ENCODE data around the gene USP10.

DNA sequence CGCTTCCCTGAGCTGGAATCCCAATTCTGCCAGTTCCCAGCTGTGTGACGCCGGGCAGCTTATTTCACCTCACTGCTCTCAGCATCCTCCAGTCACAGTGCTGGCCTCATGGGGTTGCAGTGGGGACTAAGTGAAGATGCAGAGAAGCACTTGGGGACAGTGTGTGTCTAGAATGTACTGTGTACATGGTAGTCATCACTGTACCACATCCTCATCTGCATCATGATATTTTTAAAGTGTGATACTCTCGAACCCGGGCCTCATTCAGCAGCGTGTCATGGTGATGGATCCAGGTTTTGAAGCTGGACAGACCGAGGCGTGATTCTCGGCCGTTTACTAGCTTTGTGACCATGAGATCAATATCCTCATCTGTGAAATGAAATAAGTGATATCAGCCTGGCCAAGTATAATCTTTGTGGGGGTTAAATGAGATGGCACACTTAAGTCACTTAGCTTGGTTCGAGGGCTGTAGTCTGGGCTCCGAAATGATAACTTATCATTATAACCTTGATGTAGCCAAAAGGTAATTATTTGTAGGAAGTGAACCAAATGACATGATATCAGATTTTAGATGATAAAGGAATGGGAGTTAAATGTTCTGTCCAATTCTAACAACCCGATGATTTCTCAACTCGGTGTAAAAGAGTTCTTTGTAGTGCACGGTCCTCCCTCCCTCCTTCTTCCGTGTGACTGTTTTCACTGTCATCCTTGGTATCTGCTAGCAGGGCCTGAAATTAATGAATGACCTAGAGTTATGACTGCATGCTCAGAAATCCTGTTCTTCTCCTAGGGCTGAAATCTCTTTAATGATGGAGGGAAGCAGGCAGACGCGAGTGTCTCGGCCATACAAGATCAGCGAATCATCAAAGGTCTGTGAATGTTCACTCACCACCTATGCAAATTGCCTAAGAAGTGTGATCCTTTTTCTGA is 49.5 kb upstream of the USP10 start:
- TF ChIP-seq, protein P1, sequence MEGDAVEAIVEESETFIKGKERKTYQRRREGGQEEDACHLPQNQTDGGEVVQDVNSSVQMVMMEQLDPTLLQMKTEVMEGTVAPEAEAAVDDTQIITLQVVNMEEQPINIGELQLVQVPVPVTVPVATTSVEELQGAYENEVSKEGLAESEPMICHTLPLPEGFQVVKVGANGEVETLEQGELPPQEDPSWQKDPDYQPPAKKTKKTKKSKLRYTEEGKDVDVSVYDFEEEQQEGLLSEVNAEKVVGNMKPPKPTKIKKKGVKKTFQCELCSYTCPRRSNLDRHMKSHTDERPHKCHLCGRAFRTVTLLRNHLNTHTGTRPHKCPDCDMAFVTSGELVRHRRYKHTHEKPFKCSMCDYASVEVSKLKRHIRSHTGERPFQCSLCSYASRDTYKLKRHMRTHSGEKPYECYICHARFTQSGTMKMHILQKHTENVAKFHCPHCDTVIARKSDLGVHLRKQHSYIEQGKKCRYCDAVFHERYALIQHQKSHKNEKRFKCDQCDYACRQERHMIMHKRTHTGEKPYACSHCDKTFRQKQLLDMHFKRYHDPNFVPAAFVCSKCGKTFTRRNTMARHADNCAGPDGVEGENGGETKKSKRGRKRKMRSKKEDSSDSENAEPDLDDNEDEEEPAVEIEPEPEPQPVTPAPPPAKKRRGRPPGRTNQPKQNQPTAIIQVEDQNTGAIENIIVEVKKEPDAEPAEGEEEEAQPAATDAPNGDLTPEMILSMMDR (IDR thresholded peaks at IDR 0.05): no peak
- TF ChIP-seq JUN (IDR thresholded peaks at IDR 0.05) (no peak), POLR2A (IDR thresholded peaks at IDR 0.05; ENCODE audit: low read length) (no peak), RAD21 (conservative IDR thresholded peaks at IDR 0.05 in 1 of 2, IDR thresholded peaks at IDR 0.05 in 1 of 2) (no peak), RNF2 (IDR thresholded peaks at IDR 0.05; ENCODE audit: borderline replicate concordance, low read depth) (no peak)
- TF ChIP-seq, protein P2, sequence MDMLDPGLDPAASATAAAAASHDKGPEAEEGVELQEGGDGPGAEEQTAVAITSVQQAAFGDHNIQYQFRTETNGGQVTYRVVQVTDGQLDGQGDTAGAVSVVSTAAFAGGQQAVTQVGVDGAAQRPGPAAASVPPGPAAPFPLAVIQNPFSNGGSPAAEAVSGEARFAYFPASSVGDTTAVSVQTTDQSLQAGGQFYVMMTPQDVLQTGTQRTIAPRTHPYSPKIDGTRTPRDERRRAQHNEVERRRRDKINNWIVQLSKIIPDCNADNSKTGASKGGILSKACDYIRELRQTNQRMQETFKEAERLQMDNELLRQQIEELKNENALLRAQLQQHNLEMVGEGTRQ (IDR thresholded peaks at IDR 0.05): no peak

Data from A549 (cell line).